Breast epithelium (tissue), 4 donors: ENCODE results near the gene CDK18. TPM values are rescaled to one million over a fixed set of nuclear protein-coding genes. Genes with fewer than 3 reads are reported as not detected.

ENCODE experiments used
- DNase-seq, 2 donors: peaks; one replicate each; pipeline ENCODE4 v3.0.0-alpha.2; 2019; ENCODE audit warnings: low spot score in 2 of 2
- H3K27ac ChIP-seq, 2 donors: fragments of 200-600 bp; sonication (generic) in 1 of 2; one replicate each; pipeline ENCODE4 v1.5.1; 2016 to 2019; ENCODE audit warnings: mild to moderate bottlenecking in 1 of 2
- H3K27me3 ChIP-seq, 2 donors: fragments of 200-600 bp; sonication (generic) in 1 of 2; one replicate each; pipeline versions ENCODE4 v1.5.1 to v1.6.0; 2017 to 2019; ENCODE audit warnings: control low read depth in 1 of 2, mild to moderate bottlenecking in 1 of 2
- H3K36me3 ChIP-seq: fragments of 200-600 bp; one replicate; pipeline ENCODE4 v1.5.1; 2019
- H3K4me1 ChIP-seq, 2 donors: fragments of 200-600 bp; sonication (generic); one replicate each; pipeline ENCODE4 v1.5.1; 2016 to 2019; ENCODE audit warnings: control low read depth in 1 of 2
- H3K4me3 ChIP-seq, 3 donors: fragments of 200-600 bp; sonication (generic); 1 replicate in 2 of 3; 2 replicates in 1 of 3; pipeline ENCODE4 v1.5.1; 2016 to 2019; ENCODE audit warnings: mild to moderate bottlenecking in 3 of 3, moderate library complexity in 2 of 3
- H3K9me3 ChIP-seq, 2 donors: fragments of 200-600 bp; sonication (generic) in 1 of 2; one replicate each; pipeline ENCODE4 v1.5.1; 2016 to 2019; ENCODE audit warnings: control low read depth in 1 of 2
- CTCF ChIP-seq, 3 donors: fragments of 450-650 bp; IDR thresholded peaks; one replicate each; pipeline ENCODE4 v1.5.1; 2016 to 2017; ENCODE audit warnings: antibody characterized with exemption in 3 of 3, mild to moderate bottlenecking in 3 of 3, moderate library complexity in 3 of 3
- POLR2A ChIP-seq: fragments of 450-650 bp; IDR thresholded peaks from one replicate; pipeline ENCODE4 v1.6.1; 2016; ENCODE audit warnings: antibody characterized with exemption, mild to moderate bottlenecking, moderate library complexity
- POLR2AphosphoS5 ChIP-seq, 3 donors: sonication (generic); formaldehyde crosslinking; IDR thresholded peaks; one replicate each; pipeline ENCODE4 v1.6.1; 2017; ENCODE audit warnings: antibody characterized with exemption in 3 of 3
- intact Hi-C: fragments of 100-400 bp; cut with DNase I; formaldehyde crosslinking; loops from one replicate; pipeline ENCODE4 v1.15.1; 2023; ENCODE audit warnings: low total_unique reads
- total RNA-seq, 3 donors: library from RNA; depleted of rRNA; stranded (reverse); fragments of >200 nt; gene quantifications; one replicate each; pipeline ENCODE4 v1.1.0, GENCODE V29; 2016

Gene CDK18
- total RNA-seq, 3 donors from 2014 or later = 1.4 to 12.3 (median 9.2) TPM

- Histone ChIP-seq H3K9me3 (no peaks in the 10 kb centered on the region), H3K4me1 (peaks cover 0 to 6% of the 10 kb centered on the region in 2 donors), H3K27me3 (no peaks in the 10 kb centered on the region), H3K27ac (no peak overlapping the region), H3K4me3 (no peak overlapping the region), H3K36me3 (no peaks in the 10 kb centered on the region)
- intact Hi-C loops = no loop called here
- TF ChIP-seq CTCF (IDR thresholded peaks at IDR 0.05) (no peak), POLR2A (no peak), POLR2AphosphoS5 (IDR thresholded peaks at IDR 0.05) (no peak)
- peak in 1 of 2 donors; percentile 10 for DNase-seq
Observed at GRCh38 chr1:205545991-205546390, 41.5 kb downstream of the CDK18 start.

GRCh38 chr1:205546541-205546940 is 42.1 kb downstream of the CDK18 start:
- H3K36me3 ChIP-seq = no peaks in the 10 kb centered on the region
- peaks cover 0 to 6% of the 10 kb centered on the region in 2 donors for H3K4me1 ChIP-seq
- no peak for DNase-seq
- no peaks in the 10 kb centered on the region for H3K27me3 ChIP-seq
- TF ChIP-seq POLR2A (no peak), CTCF (IDR thresholded peaks at IDR 0.05) (no peak), POLR2AphosphoS5 (IDR thresholded peaks at IDR 0.05) (no peak)
- no peaks in the 10 kb centered on the region for H3K9me3 ChIP-seq
- H3K4me3 ChIP-seq = no peak overlapping the region
- intact Hi-C loops = no loop called here
- no peak overlapping the region for H3K27ac ChIP-seq

GRCh38 chr1:205547936-205548827 is 43.7 kb downstream of the CDK18 start:
- Histone ChIP-seq H3K4me1 (peaks cover 0 to 6% of the 10 kb centered on the region in 2 donors), H3K4me3 (no peak overlapping the region), H3K36me3 (no peaks in the 10 kb centered on the region), H3K27me3 (no peaks in the 10 kb centered on the region), H3K9me3 (no peaks in the 10 kb centered on the region), H3K27ac (no peak overlapping the region)
- peak in 1 of 2 donors; percentile 14 for DNase-seq
- no peak for TF ChIP-seq CTCF (IDR thresholded peaks at IDR 0.05)
- no peak for TF ChIP-seq POLR2A
- no peak for TF ChIP-seq POLR2AphosphoS5 (IDR thresholded peaks at IDR 0.05)
- intact Hi-C loops = no loop called here

GRCh38 chr1:205554026-205554811 is 49.8 kb downstream of the CDK18 start:
- no peak for TF ChIP-seq POLR2A
- TF ChIP-seq CTCF (IDR thresholded peaks at IDR 0.05) = no peak
- TF ChIP-seq POLR2AphosphoS5 (IDR thresholded peaks at IDR 0.05) = no peak
- Histone ChIP-seq H3K4me3 (no peak overlapping the region), H3K9me3 (peaks cover 0 to 6% of the 10 kb centered on the region in 2 donors), H3K36me3 (no peaks in the 10 kb centered on the region), H3K27me3 (no peaks in the 10 kb centered on the region), H3K27ac (no peak overlapping the region), H3K4me1 (no peaks in the 10 kb centered on the region)
- DNase-seq = no peak
- intact Hi-C loops = no loop called here
